Fibroblast of the aortic adventitia (primary cell): ENCODE results near the gene AWAT2. TPM values are rescaled to one million over a fixed set of nuclear protein-coding genes. Genes with fewer than 3 reads are reported as not detected.

Source experiments
- DNase-seq: peaks from one replicate; pipeline ENCODE4 v3.0.0-alpha.2; 2010; ENCODE audit warnings: low read depth
- H3K4me3 ChIP-seq: 2 replicates; pipeline ENCODE4 v1.5.1; 2011; ENCODE audit warnings: low read depth, mild to moderate bottlenecking, control low read depth, low read length, moderate library complexity
- total RNA-seq: library from RNA; depleted of rRNA; stranded (reverse); fragments of >200 nt; gene quantifications from 2 replicates; pipeline ENCODE4 v1.2.3, GENCODE V29; 2012; ENCODE audit warnings: low replicate concordance
- TF ChIP-seq, protein P1 (sequence below): IDR thresholded peaks from 2 replicates; pipeline ENCODE4 v1.5.1; 2011; ENCODE audit warnings: mild to moderate bottlenecking, low read length, control low read depth, inconsistent platforms; ENCODE audit not compliant: insufficient read depth

Gene AWAT2
- total RNA-seq, 1 donor: under 0.01 TPM

DNA sequence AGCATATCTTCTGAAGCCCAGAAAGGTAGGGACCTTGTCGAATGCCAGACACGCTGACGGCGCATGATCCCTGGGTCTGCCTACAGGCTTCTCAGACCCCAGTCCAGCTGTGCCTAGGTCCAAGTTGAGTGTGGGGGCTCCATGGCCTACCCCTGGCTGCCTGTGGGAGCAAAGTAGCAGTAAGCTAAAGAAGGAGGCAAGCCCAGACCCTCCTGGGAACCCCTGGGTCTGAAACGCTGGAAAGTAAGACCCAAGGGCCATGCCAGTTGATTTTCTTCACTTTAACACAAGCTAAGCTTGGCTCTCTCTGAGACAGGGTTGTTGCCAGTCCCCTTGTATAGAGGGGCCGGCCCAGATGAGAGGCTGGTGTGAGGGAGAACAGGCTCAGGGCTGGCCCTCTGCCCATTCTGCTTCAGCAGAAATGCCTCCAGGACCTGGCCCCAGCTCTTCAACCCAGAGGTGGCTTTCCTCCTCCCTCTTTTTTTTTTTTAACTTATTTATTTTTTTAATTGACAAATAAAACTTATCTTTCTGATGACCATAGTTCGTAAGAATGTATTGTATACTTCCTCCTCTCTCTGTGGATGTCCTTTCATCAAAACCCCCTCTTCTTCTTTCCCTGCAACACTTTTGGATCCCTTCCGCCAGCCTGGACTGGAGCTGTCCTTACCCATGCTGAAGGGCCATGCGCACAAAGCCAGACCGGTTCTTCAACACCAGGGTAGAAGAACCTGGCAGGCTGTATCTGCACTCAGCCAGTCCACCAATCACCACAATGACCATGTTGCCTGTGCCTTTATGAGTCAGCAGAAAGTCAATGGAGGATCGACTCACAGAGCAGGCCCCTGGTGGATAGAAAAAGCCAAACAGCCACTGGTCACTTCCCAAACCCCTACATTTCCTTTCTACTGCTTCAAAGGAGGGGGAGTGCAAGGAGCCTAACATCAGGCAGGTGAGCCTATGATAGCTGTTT is 7.1 kb downstream of the AWAT2 start:
- H3K4me3 ChIP-seq: no peak overlapping the region
- no peak for DNase-seq
- TF ChIP-seq, protein P1, sequence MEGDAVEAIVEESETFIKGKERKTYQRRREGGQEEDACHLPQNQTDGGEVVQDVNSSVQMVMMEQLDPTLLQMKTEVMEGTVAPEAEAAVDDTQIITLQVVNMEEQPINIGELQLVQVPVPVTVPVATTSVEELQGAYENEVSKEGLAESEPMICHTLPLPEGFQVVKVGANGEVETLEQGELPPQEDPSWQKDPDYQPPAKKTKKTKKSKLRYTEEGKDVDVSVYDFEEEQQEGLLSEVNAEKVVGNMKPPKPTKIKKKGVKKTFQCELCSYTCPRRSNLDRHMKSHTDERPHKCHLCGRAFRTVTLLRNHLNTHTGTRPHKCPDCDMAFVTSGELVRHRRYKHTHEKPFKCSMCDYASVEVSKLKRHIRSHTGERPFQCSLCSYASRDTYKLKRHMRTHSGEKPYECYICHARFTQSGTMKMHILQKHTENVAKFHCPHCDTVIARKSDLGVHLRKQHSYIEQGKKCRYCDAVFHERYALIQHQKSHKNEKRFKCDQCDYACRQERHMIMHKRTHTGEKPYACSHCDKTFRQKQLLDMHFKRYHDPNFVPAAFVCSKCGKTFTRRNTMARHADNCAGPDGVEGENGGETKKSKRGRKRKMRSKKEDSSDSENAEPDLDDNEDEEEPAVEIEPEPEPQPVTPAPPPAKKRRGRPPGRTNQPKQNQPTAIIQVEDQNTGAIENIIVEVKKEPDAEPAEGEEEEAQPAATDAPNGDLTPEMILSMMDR: no peak

DNA sequence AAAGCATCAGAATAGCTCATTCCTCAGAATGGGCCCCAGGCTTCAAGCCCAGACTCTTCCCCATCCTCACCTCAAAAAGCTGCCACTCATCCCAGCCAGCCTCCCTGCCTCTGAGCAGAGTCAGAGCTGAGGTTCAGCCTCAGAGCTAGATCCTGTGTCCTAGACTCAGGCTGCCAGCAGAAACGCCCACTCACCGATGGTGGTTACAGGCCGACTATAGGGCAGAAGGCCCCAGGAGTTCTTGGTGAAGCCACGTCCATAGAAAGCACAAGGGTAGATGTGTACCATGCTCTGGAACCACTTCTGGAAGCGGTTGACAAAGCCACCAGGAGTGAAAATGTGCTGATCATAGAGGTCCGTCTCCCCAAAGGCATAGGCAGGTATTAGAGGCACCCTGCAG is 7.7 kb downstream of the AWAT2 start:
- no peak overlapping the region for H3K4me3 ChIP-seq
- DNase-seq: no peak
- TF ChIP-seq, protein P1: no peak

DNA sequence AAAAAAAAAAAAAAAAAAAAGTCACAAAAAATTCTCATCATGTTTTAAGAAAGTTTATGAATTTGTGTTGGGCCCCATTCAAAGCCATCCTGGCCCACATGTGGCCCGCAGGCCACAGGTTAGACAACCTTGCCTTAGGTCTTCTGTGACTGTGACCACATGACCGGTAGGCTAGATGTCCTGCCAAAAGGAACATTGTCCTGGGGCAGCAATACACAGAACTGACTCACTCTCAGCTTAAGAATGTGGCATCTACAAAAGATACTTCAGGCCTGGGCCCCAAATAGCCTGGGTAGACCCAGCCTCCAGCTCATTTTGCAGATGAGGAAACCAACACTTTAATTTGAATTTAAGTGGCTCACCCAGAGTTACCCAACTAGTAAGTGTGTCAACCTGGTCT is 10.0 kb downstream of the AWAT2 start:
- H3K4me3 ChIP-seq: no peak overlapping the region
- no peak for DNase-seq
- TF ChIP-seq, protein P1: no peak

DNA sequence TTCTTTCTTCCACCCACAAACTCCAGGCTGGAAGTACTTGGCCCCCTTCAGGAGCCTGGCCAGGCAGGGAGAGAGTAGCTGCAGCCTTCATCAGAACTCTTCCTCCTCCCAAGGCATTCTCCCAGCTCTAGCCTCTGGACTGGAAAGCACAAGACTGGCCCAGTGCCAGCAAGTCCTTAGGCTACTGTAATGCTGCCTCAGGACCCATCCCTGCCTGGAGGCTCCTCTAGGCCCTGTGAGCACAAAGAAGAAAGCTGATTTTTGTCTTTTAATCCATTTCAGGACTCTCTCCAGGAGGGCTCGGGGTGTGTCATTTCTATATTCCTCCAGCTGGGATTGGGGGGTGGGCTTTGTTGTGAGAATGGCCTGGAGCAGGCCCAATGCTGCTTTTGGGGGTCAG is 10.8 kb downstream of the AWAT2 start:
- TF ChIP-seq, protein P1: no peak
- H3K4me3 ChIP-seq: no peak overlapping the region
- DNase-seq: no peak

- no peak overlapping the region for H3K4me3 ChIP-seq
- TF ChIP-seq, protein P1: no peak
- DNase-seq: no peak
Observed at GRCh38 chrX:70038515-70038914, 11.2 kb downstream of the AWAT2 start.

GRCh38 chrX:70034646-70035045 is 15.1 kb downstream of the AWAT2 start:
- no peak overlapping the region for H3K4me3 ChIP-seq
- TF ChIP-seq, protein P1: no peak
- no peak for DNase-seq
